MM.1S (cell line): ENCODE data around the gene FNDC11.

ENCODE experiments used
- DNase-seq: peaks from one replicate; pipeline ENCODE4 v3.0.0-alpha.2; 2015
- H2AFZ ChIP-seq: fragments of 300-600 bp; sonication (generic); 2 replicates; pipeline ENCODE4 v1.6.0; 2016; ENCODE audit warnings: antibody characterized with exemption, low read length
- H3F3A ChIP-seq: fragments of 300-600 bp; sonication (generic); 2 replicates; pipeline ENCODE4 v1.6.1; 2016; ENCODE audit warnings: mild to moderate bottlenecking, antibody characterized with exemption, low read length, moderate library complexity, mixed read lengths; ENCODE audit not compliant: insufficient read depth
- H3K27ac ChIP-seq: fragments of 300-600 bp; sonication (generic); 2 replicates; pipeline ENCODE4 v1.5.1; 2016; ENCODE audit warnings: mild to moderate bottlenecking, low read length
- H3K27me3 ChIP-seq: fragments of 300-600 bp; sonication (generic); replicated peaks from 2 replicates; pipeline ENCODE4 v1.6.0; 2016; ENCODE audit warnings: low read length; ENCODE audit not compliant: insufficient read depth
- H3K36me3 ChIP-seq: fragments of 300-600 bp; sonication (generic); replicated peaks from 2 replicates; pipeline ENCODE4 v1.6.1; 2016; ENCODE audit warnings: mild to moderate bottlenecking, low read length, mixed read lengths; ENCODE audit not compliant: insufficient read depth
- H3K4me1 ChIP-seq: fragments of 300-600 bp; sonication (generic); 2 replicates; pipeline ENCODE4 v1.6.1; 2016; ENCODE audit warnings: low read length, mixed read lengths
- H3K4me2 ChIP-seq: fragments of 300-600 bp; sonication (generic); 2 replicates; pipeline ENCODE4 v1.6.0; 2016; ENCODE audit warnings: low read depth, low read length
- H3K4me3 ChIP-seq: fragments of 300-600 bp; sonication (generic); 2 replicates; pipeline ENCODE4 v1.5.1; 2016; ENCODE audit warnings: low read length, mixed read lengths
- H3K79me2 ChIP-seq: fragments of 300-600 bp; sonication (generic); 2 replicates; pipeline ENCODE4 v1.6.1; 2016; ENCODE audit warnings: mixed run types, low read length, mixed read lengths
- H3K9ac ChIP-seq: fragments of 300-600 bp; sonication (generic); 2 replicates; pipeline ENCODE4 v1.6.1; 2016; ENCODE audit warnings: low read length, mixed read lengths
- H3K9me2 ChIP-seq: fragments of 300-600 bp; sonication (generic); replicated peaks from 2 replicates; pipeline ENCODE4 v1.6.1; 2016; ENCODE audit warnings: mild to moderate bottlenecking, low read length, mixed read lengths; ENCODE audit not compliant: insufficient read depth
- H3K9me3 ChIP-seq: fragments of 300-600 bp; sonication (generic); replicated peaks from 2 replicates; pipeline ENCODE4 v1.6.1; 2016; ENCODE audit warnings: mild to moderate bottlenecking, low read length, mixed read lengths; ENCODE audit not compliant: insufficient read depth
- H4K20me1 ChIP-seq: fragments of 300-600 bp; sonication (generic); 2 replicates; pipeline ENCODE4 v1.6.1; 2016; ENCODE audit warnings: mild to moderate bottlenecking, low read length, moderate library complexity, mixed read lengths; ENCODE audit not compliant: insufficient read depth
- CTCF ChIP-seq: fragments of 300-600 bp; sonication (generic); IDR thresholded peaks from 2 replicates; pipeline ENCODE4 v1.5.1; 2016; ENCODE audit warnings: antibody characterized with exemption, low read length, mixed read lengths
- EZH2 ChIP-seq: fragments of 300-600 bp; sonication (generic); optimal IDR thresholded peaks from 2 replicates; pipeline ENCODE3; 2017; ENCODE audit warnings: low read depth, mild to moderate bottlenecking, antibody characterized with exemption, low read length, mixed read lengths
- EZH2phosphoT487 ChIP-seq: fragments of 300-600 bp; sonication (generic); IDR thresholded peaks from 2 replicates; pipeline ENCODE4 v1.6.1; 2018; ENCODE audit warnings: antibody characterized with exemption, low read length

The FNDC11 gene

GRCh38 chr20:63572788-63573646, 19.1 kb downstream of the FNDC11 start:
- Histone ChIP-seq H3K4me2 (peak overlapping the region; percentile 94), H3K4me1 (peaks cover 22% of the 10 kb centered on the region), H3K9me3 (no peaks in the 10 kb centered on the region), H3K79me2 (peaks cover 4% of the 10 kb centered on the region; the same call in 1 of the 2 replicates), H4K20me1 (no peaks in the 10 kb centered on the region), H3K27ac (no peak overlapping the region), H3K9me2 (no peaks in the 10 kb centered on the region), H3F3A (peaks cover 7% of the 10 kb centered on the region), H3K9ac (peak overlapping the region; percentile 81), H3K27me3 (peaks cover 26% of the 10 kb centered on the region), H3K36me3 (no peaks in the 10 kb centered on the region), H3K4me3 (peak overlapping the region; percentile 80), H2AFZ (no peak overlapping the region)
- no peak for DNase-seq
- TF ChIP-seq EZH2 (no peak), EZH2phosphoT487 (no peak), CTCF (no peak)

- no peak for DNase-seq
- H3F3A ChIP-seq: peaks cover under 1% of the 10 kb centered on the region; the same call in 1 of the 2 replicates
- no peaks in the 10 kb centered on the region for H3K36me3 ChIP-seq
- no peaks in the 10 kb centered on the region for H3K9me3 ChIP-seq
- no peaks in the 10 kb centered on the region for H4K20me1 ChIP-seq
- H3K9me2 ChIP-seq: no peaks in the 10 kb centered on the region
- H2AFZ ChIP-seq: 0 out of 2 replicates have a peak overlapping the region, but pooled peaks have one; percentile 23
- peaks cover 33% of the 10 kb centered on the region for H3K27me3 ChIP-seq
- H3K79me2 ChIP-seq: peaks cover 4% of the 10 kb centered on the region; the same call in 1 of the 2 replicates
- H3K4me3 ChIP-seq: peak overlapping the region; percentile 80
- peak overlapping the region; percentile 94 for H3K4me2 ChIP-seq
- peak overlapping the region; percentile 81 for H3K9ac ChIP-seq
- peaks cover 15% of the 10 kb centered on the region for H3K4me1 ChIP-seq
- TF ChIP-seq EZH2phosphoT487 (no peak), EZH2 (no peak), CTCF (no peak)
- H3K27ac ChIP-seq: no peak overlapping the region
Observed at GRCh38 chr20:63573647-63574131, 19.7 kb downstream of the FNDC11 start.

- Histone ChIP-seq H4K20me1 (no peaks in the 10 kb centered on the region), H3K79me2 (peaks cover 4% of the 10 kb centered on the region; the same call in 1 of the 2 replicates), H3F3A (no peaks in the 10 kb centered on the region), H3K4me3 (peak within 1 kb of the TSS; percentile 80), H3K9me2 (no peaks in the 10 kb centered on the region), H2AFZ (peak within 1 kb of the TSS; percentile 94), H3K4me2 (peak within 1 kb of the TSS; percentile 98), H3K4me1 (peaks cover 9% of the 10 kb centered on the region), H3K9me3 (no peaks in the 10 kb centered on the region), H3K27ac (no peak within 1 kb of the TSS), H3K9ac (peak within 1 kb of the TSS; percentile 81), H3K36me3 (no peaks in the 10 kb centered on the region), H3K27me3 (peaks cover 39% of the 10 kb centered on the region)
- TF ChIP-seq EZH2phosphoT487 (no peak), EZH2 (no peak), CTCF (no peak)
- peak; percentile 78 for DNase-seq
Observed at GRCh38 chr20:63574156-63574828, 20.3 kb downstream of the FNDC11 start, which contains the start of gene HELZ2. Gene HELZ2, minus strand, starts transcription at chr20:63574239. Its CDS starts 1,854 bp downstream, at chr20:63572385.
